ENCODE measurements around the gene B4GALNT3. TPM values are rescaled to one million over a fixed set of nuclear protein-coding genes. Genes with fewer than 3 reads are reported as not detected.

B4GALNT3 gene
- total and polyA plus RNA-seq, 2 of the 13 experiments (the other 11 are each of a cell fraction or from before 2014, with no cell fraction given) = 3.2 to 4.4 TPM

- peak; percentile 97; the same call in 1 of the 2 replicates for TF ChIP-seq ZBTB46 (CRISPR knock-in tag; IDR thresholded peaks at IDR 0.05; ENCODE audit: borderline replicate concordance)
- peak in 1 of 2 experiments; percentile 83; a peak in 2 of 4 replicates for TF ChIP-seq KLF16 (CRISPR knock-in tag; IDR thresholded peaks at IDR 0.05)
- TF ChIP-seq ZNF225 (CRISPR knock-in tag; IDR thresholded peaks at IDR 0.05) = peak; percentile 93
- no peak for TF ChIP-seq FOXM1 (CRISPR knock-in tag; IDR thresholded peaks at IDR 0.05)
- TF ChIP-seq TRAFD1 (CRISPR knock-in tag; IDR thresholded peaks at IDR 0.05; ENCODE audit: borderline replicate concordance) = 0 out of 2 replicates have a peak, but pooled peaks have one; percentile 13
- no peak for TF ChIP-seq ZNF652 (CRISPR knock-in tag; IDR thresholded peaks at IDR 0.05; ENCODE audit: borderline replicate concordance, low read depth)
- no peak for TF ChIP-seq XBP1 (CRISPR knock-in tag; IDR thresholded peaks at IDR 0.05)
- 0 out of 2 replicates have a peak, but pooled peaks have one; percentile 45 for TF ChIP-seq ZNF432 (CRISPR knock-in tag; IDR thresholded peaks at IDR 0.05; ENCODE audit: borderline replicate concordance)
- TF ChIP-seq PCBP1 (IDR thresholded peaks at IDR 0.05; ENCODE audit: borderline replicate concordance, low read depth, low read length) = no peak
- TF ChIP-seq HIC2 (CRISPR knock-in tag; IDR thresholded peaks at IDR 0.05; ENCODE audit: low read depth) = peak; percentile 92
- peak; percentile 86 for TF ChIP-seq ZNF431 (CRISPR knock-in tag; IDR thresholded peaks at IDR 0.05; ENCODE audit: borderline replicate concordance, low read depth)
- no peak; the same call in 1 of the 2 replicates for TF ChIP-seq HES4 (CRISPR knock-in tag; IDR thresholded peaks at IDR 0.05; ENCODE audit: borderline replicate concordance)
- TF ChIP-seq SMARCC2 (IDR thresholded peaks at IDR 0.05) = no peak
- no peak for TF ChIP-seq ZFYVE20 (CRISPR knock-in tag; IDR thresholded peaks at IDR 0.05; ENCODE audit: borderline replicate concordance, low read depth)
- peak; percentile 85 for TF ChIP-seq SNAPC2 (CRISPR knock-in tag; IDR thresholded peaks at IDR 0.05)
- TF ChIP-seq ZFP82 (CRISPR knock-in tag; IDR thresholded peaks at IDR 0.05; ENCODE audit: borderline replicate concordance) = no peak; the same call in 1 of the 2 replicates
- TF ChIP-seq ZNF10 (CRISPR knock-in tag; IDR thresholded peaks at IDR 0.05; ENCODE audit: borderline replicate concordance, low read depth) = no peak
- 0 out of 2 replicates have a peak, but pooled peaks have one; percentile 71 for TF ChIP-seq RORA (CRISPR knock-in tag; IDR thresholded peaks at IDR 0.05)
- TF ChIP-seq BHLHE40 (IDR thresholded peaks at IDR 0.05; ENCODE audit: low read length) = peak; percentile 85
- TF ChIP-seq MED8 (CRISPR knock-in tag; IDR thresholded peaks at IDR 0.05; ENCODE audit: insufficient replicate concordance) = peak; percentile 94
- TF ChIP-seq ELF3 (CRISPR knock-in tag; IDR thresholded peaks at IDR 0.05) = peak; percentile 77
- TF ChIP-seq NFIC (IDR thresholded peaks at IDR 0.05; ENCODE audit: low read length) = peak; percentile 72
- TF ChIP-seq ZNF460 (CRISPR knock-in tag; IDR thresholded peaks at IDR 0.05; ENCODE audit: borderline replicate concordance) = peak; percentile 74; the same call in 1 of the 2 replicates
- TF ChIP-seq NFE2 (CRISPR knock-in tag; IDR thresholded peaks at IDR 0.05) = no peak
Measured at GRCh38 chr12:575948-576614, 116.3 kb downstream of the B4GALNT3 start (continued).
